Measurements from ENCODE around the gene COX8C.
A peak's percentile ranks its signal among the peaks of the same experiment; 100 is the strongest.

The COX8C gene, protein sequence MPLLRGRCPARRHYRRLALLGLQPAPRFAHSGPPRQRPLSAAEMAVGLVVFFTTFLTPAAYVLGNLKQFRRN

DNA sequence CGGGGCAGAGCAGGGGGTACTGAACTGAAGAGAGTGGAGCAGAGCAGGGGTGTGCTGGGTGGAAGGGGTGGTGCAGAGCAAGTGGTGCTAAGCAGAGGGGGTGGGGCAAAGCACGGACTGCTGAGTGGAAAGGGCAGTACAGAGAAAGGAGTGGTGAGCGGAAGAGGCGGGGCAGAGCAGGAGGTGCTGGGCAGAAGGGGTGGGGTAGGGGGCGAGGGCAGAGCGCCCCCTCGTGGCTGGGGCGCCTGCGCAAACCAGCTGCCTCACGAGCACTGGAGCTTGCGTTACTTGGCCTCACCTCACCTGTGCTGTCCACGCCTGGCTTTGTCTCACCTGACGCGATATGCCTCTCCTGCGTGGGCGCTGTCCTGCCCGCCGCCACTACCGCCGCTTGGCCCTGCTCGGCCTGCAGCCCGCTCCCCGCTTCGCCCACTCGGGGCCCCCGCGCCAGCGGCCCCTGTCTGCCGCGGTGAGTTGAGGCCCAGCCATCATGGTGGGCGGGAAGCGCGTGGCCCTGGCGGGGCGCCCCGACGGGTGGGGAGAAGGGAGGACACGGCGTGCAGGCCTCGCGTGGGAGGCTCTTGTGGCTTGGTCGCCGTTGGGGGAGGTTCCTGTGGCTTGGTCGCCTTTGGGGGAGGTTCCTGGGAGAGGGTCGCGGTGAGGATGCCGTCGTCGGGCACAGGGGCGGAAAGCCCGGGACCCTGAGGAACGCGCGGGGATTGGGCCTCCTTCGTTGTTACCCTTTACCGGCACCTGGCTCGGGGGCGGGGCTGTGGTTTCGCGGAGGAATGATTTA, at the start of gene COX8C:
TSS of gene COX8C (plus strand) at position 257 of the 796 bp plus-strand sequence. CDS start at position 344, 87 bp downstream.
- no peak for DNase-seq

DNA sequence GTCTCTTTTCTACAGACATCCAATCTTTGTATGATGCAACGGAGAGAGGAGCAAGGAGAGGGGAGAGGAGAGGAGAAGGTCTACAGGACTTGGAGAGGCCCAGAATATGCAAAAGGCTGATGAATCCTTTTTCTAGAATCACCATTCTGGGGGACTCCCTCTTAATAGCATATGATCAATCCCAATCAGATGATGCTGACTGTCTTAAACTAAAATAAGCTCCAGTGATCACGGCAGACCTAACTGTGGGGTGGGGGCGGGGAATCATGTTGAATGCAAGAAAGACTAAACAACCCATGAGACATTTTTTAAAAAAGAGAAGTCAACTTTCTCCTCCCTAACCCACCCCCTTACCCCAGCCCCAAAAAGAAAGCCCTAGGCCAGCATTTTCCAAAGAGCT, 47.6 kb upstream of the COX8C start:
- DNase-seq, result no peak

DNA sequence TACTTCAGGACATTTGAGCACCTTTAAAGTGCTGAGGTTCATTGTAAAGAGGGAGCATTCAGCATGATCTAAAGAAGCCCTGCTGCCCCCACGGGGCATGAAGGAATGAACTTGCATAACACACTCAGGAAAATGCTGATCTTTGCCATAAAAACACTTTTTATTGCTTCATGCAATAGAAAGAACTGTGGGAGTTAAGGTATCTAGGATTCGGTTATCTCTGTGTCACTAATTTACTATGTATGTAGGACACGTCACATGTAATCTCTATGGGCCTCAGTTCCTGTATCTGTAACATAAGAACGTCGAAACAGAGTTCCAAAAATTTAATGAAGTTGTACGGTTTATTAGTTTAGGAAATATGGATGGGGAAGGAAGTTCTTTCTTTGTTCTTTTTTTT, 47.1 kb upstream of the COX8C start:
- no peak for DNase-seq

- DNase-seq, result no peak
These were observed 45.0 kb upstream of the COX8C start for GRCh38 chr14:93301821-93302447.

DNA sequence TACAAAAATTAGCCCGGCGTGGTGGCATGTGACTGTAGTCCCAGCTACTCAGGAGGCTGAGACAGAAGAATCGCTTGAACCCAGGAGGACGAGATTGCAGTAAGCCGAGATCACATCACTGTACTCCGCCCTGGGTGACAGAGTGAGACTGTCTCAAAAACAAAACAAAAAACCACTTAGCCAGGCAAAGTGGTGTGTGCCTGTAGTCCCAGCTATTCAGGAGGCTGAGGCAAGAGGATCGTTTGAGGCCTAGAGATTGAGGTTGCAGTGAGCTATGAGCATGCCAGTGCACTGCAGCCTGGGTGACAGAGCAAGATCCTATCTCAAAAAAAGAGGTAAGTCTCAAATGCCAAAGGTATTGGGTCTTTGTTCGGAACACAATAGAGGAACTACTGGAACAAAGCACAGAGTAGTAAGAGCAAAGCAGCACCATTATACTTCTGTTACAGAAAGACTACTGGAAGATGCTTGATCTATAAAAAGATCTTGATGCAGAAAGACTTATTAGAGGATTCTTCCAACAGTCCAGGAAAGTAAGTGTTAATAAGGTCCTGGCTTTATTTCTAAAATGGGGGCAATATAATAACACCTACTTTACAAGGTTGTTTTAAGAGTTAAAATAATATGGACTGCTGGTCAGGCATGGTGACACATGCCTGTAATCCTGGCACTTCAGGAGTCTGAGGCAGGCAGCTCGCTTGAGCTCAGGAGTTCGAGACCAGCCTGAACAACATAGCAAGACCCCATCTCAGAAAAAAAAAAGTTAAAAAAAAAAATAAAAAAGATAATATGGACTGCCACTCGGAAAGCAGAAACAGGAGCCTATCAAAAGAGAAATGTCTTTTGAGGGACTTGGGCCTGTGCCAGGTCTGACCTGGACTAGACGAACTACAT, 44.0 kb upstream of the COX8C start:
- DNase-seq, result peak in 1 of 56 donors; percentile 8

DNA sequence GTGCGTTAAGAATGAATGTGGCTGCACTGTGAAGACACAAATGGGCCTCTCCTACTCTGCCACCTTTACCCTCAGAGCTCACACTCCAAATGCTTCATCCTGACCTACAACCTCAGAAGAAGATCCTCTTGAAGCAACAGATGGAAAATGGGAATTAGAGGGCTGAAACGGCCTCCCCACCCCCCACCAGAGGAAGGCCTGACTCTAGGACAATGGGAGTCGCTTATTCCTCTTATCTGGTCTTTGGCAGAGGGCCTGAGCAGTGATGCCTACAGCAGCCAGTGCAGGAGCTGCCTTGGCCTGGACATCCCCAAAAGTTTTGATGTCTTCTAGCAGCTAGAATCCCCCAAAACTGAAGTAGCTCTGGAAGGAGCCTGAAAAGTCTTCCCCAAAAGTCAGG, 43.3 kb upstream of the COX8C start:
- peak in 14 of 56 donors; percentile 4 to 44 (median 20) for DNase-seq

DNA sequence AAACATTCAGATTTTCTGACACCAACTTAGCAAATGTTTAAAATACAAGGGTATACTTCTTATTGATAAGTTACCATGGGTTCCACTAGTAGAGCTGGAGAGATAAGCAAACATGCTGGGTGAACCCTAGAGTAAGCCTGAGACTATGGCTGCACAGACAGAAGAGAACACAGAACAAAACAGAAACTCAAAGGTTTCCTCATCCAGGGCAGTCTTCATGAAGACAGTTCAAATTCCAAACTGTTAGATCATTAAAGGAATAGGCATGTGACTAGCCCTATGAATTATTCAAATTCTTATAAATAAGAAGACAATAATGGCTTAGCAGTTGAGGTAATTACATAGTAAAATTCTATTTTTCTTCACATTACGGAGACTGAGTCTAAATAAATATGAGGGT, 42.2 kb upstream of the COX8C start:
- no peak for DNase-seq

DNA sequence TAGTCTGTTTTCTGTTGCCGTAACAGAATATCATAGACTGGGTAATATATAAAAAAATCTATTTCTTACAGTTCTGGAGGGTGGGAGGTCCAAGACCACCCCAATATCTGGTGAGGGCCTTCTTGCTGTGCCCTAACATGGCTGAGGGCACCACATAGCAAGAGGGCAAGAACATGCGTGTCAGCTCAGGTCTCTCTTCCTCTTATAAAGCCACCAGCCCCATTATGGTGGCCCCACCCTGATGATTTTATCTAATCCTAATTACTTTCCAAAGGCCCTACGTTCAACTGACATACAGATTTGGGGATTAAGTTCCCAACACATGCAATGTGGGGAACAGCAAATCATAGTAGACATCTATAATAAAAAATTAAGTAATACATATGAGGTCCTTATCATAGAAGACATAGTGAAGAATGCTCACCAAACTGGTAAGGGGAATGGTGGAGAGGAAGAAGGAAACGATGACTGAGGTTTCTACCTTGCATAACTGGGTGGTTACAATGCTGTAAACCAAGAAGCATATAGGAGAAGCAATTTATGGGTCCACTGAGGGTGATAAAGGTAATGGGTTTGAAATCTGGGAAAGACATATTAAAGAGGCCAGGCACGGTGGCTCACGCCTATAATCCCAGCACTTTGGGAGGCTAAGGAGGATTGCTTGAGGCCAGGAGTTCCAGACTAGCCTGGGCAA, 41.1 kb upstream of the COX8C start:
- DNase-seq, result no peak

DNA sequence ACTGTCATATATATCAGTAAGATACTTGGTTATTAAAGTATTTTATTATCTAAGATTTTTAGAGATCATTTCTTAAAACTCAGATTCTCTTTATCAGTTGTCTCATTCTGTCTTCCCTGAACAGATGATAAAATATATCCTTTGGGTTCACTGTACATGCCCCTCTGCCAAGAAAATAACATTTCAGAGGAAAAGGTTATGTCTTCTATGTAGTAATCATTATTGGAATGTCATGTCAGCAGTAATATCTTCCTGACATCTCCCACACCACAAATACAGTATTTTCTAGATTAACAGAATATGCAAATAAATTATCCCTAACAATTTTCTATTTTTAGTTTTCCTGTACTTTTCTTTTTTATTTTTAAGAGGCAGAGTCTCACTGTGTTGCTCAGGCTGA, 40.2 kb upstream of the COX8C start:
- no peak for DNase-seq

- no peak for DNase-seq
These were observed 38.2 kb upstream of the COX8C start for GRCh38 chr14:93308686-93309345.

DNA sequence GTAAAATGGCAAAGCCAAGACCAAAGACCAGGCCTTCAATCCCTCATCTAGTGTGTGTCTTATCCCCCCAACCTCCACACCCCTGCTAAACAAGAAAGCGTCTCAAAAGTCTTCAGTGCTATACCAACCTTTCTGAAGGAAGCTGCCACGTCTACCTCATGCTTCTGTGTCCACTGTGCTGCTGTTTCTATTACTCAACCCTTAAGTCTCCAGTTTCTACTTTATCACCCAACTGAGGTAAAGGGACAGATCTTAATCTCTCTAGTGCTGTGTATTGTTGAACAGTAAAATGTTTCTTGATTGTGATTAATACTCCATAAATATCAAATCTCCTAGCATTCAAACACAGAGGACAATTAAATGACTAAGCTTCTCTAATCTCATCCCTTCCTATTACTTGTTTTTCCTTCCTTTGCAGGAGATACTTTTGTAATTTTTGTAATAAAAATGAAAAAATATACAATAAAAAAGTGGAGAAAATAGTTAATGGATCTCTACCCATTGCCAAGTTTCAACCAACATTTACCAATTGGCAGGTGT, 37.5 kb upstream of the COX8C start:
- no peak for DNase-seq

GRCh38 chr14:93311082-93311481, 35.9 kb upstream of the COX8C start:
- no peak for DNase-seq

DNA sequence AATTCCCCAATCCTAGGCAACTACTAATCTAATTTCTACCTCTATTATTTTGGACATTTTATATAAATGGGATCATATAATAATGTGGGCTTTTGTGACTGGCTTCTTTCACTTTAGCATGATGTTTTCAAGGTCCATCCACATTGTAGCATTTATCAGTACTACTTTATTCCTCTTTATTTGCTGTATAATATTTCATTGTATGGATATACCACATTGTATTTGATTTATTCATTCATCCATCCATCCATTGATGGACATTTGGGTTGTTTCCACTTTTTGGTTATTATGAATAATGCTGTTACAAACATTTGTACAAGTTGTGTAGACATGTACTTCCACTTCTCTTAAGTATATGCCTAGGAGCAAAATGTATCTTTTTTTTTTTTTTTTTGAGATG, 31.4 kb upstream of the COX8C start:
- DNase-seq, result no peak

DNA sequence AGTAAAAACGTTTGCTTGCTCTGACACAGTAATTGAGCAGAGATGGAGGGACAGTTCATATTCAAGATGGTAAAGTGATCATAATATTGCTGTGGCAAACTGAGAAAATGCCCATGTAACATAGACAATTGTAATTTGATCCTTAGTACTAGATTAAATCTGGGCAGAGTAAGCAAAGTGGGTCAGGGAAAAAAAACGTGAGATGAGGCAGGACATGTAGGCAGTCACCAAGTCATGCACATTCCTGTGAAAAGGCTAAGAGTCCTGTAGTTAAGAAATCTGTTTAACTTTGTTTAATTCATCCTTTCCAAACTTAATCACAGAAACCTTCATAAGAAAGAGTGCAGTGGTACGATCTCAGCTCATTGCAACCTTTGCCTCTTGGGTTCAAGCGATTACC, 30.3 kb upstream of the COX8C start:
- DNase-seq, result no peak

- no peak for DNase-seq
These were observed 29.6 kb upstream of the COX8C start for GRCh38 chr14:93317210-93317874.

DNA sequence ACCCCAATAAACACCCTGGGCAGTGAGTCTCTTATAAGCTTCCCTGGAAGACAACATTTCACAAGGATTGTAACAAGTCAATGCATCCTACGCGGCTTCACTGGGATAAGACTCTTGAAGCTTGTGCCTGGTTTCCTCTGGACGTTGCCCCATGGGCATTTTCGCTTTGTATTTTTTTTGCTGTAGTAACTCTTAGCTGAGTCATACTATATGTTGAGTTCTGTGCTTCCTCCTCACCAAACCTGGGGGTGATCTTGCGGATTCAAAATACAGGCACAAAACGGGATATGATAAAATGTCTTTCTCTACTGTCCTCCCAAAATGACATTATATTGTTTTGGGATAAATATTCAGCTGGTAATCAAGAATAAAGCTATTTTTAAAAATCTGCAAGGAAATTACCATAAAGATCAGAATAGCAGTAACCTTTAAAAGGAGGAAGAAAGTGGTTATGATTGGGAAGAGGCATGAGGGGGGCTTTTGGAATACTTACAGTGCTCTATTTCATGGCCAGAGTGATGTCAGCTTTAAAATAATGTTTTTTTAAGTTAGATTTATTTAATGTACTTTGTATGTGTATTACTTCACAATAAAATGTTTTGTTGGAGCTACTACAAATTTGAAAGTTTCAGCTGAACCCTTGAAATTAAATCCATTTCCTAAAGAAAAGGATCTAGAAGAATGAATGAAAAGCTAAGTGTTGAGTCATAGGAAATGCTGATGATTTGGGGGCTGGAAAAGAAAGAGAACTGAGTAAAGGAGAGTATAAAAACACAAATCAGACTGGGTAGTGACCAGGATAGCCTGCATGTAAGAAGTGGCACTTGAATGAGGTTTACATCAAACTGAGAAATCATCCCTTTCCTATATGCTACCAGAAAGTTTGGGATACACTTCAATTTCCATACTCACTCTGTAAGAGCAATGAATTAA, 28.8 kb upstream of the COX8C start:
- DNase-seq, result no peak

DNA sequence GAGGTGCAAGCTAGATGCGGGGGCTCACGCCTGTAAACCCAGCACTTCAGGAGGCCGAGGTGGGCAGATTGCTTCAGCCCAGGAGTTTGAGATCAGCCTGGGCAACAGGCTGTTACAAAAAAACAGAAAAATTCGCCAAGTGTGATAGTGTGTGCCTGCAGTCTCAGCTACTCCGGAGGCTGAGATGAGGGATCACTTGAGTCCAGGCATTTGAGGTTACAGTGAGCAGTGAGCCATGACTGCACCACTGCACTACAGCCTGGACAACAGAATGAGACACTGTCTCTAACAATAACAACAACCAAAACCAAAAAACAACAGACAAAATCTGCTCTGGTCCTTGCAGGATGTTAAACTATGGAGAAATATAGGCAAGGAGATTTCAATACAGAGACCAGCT, 28.1 kb upstream of the COX8C start:
- no peak for DNase-seq

- no peak for DNase-seq
These were observed 27.5 kb upstream of the COX8C start for GRCh38 chr14:93319494-93319893.

- no peak for DNase-seq
These were observed 27.0 kb upstream of the COX8C start for GRCh38 chr14:93319958-93320357.
